ENCODE measurements around the gene MTRR.
"Not testable (repeated sequence)": the region's sequence is repeated elsewhere in the genome, so short reads cannot be mapped to it uniquely, and the experiment has no call there.

The MTRR gene

GRCh38 chr5:7908317-7908716 lies 39.4 kb downstream of the MTRR start:
- DNase-seq (ENCODE audit: low spot score) = no peak
- TF ChIP-seq, protein P1, sequence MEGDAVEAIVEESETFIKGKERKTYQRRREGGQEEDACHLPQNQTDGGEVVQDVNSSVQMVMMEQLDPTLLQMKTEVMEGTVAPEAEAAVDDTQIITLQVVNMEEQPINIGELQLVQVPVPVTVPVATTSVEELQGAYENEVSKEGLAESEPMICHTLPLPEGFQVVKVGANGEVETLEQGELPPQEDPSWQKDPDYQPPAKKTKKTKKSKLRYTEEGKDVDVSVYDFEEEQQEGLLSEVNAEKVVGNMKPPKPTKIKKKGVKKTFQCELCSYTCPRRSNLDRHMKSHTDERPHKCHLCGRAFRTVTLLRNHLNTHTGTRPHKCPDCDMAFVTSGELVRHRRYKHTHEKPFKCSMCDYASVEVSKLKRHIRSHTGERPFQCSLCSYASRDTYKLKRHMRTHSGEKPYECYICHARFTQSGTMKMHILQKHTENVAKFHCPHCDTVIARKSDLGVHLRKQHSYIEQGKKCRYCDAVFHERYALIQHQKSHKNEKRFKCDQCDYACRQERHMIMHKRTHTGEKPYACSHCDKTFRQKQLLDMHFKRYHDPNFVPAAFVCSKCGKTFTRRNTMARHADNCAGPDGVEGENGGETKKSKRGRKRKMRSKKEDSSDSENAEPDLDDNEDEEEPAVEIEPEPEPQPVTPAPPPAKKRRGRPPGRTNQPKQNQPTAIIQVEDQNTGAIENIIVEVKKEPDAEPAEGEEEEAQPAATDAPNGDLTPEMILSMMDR (IDR thresholded peaks at IDR 0.05; ENCODE audit: extremely low read depth, missing control alignments) = no peak

- no peak for DNase-seq (ENCODE audit: low spot score)
Observed at GRCh38 chr5:7910738-7911428, 41.9 kb downstream of the MTRR start.

DNA sequence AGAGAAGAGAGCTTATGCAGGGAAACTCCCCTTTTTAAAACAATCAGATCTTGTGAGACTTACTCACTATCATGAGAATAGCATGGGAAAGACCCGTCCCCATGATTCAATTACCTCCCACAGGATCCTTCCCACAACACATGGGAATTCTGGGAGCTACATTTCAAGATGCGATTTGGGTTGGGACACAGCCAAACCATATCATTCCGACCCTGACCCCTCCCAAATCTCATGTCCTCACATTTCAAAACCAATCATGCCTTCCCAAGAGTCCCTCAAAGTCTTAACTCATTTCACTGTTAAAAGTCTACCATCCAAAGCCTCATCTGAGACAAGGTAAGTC lies 42.5 kb downstream of the MTRR start:
- not testable (repeated sequence) for DNase-seq (ENCODE audit: low spot score)

More at GRCh38 chr5:7910738-7911428, 41.9 kb downstream of the MTRR start:
- TF ChIP-seq, protein P1 (IDR thresholded peaks at IDR 0.05; ENCODE audit: extremely low read depth, missing control alignments) = no peak

DNA sequence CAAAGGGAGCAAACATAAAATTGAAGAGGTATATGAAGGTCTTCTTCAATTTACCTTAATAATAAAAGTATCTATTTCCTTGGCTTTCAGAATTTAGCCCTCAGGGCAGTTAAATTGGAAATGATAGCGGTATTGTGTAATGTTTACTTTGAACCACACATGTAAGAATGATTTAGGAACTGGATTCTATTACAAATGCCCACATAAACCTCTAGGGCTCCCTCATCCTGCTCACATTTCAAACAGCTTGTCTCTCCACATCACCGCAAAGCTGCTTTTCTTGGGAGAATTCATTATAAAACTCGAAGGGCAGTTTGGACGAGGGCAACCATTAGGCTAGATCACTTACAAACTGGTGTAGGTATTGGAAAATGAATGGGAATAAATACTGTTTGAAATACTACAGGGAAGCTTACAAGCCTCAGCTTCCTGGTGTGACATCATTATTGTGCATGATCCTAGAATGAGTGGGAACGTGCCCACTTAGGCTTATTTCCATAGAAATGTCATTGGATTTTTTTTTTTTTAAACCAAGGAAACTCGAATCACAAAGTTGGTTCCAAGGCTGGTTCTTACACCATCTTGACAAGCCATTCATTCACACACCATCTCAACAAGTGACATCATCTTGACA lies 47.3 kb downstream of the MTRR start:
- TF ChIP-seq, protein P1 (IDR thresholded peaks at IDR 0.05; ENCODE audit: extremely low read depth, missing control alignments) = no peak

GRCh38 chr5:7917130-7918123 lies 48.5 kb downstream of the MTRR start:
- TF ChIP-seq, protein P1 (IDR thresholded peaks at IDR 0.05; ENCODE audit: extremely low read depth, missing control alignments) = no peak

More for the DNA sequence above, 47.3 kb downstream of the MTRR start:
- no peak for DNase-seq (ENCODE audit: low spot score)

GRCh38 chr5:7925961-7926695 lies 57.2 kb downstream of the MTRR start:
- DNase-seq (ENCODE audit: low spot score) = no peak
- TF ChIP-seq, protein P1 (IDR thresholded peaks at IDR 0.05; ENCODE audit: extremely low read depth, missing control alignments) = no peak

More at GRCh38 chr5:7917130-7918123, 48.5 kb downstream of the MTRR start:
- no peak for DNase-seq (ENCODE audit: low spot score)

DNA sequence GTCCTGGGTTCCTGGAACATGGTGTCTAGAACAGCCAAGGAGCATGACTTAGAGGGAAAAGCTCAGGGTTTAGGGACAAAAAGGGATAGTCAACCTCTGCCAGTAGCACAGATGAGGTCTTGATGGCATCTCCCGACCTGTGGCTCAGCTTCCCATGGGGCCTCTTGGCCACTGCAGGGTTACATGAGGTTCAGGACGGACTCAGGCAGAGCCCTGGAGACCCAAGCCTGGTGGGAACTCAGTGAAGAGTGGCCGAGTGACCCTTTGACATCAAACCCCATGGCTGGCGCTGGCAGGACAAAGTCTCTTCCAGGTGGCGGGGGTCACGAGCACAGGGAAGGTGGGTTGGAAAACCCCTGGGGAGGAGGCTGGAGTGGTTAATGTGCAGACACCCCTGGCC lies 57.8 kb downstream of the MTRR start:
- DNase-seq (ENCODE audit: low spot score) = no peak
- TF ChIP-seq, protein P1 (IDR thresholded peaks at IDR 0.05; ENCODE audit: extremely low read depth, missing control alignments) = no peak

All from GM20000 (cell line).